HG02970 (cell line): ENCODE measurements around the gene CROCC2.

Experiments
- ATAC-seq: cut with Tn5 transposase; IDR thresholded peaks from one replicate; pipeline ENCODE4 v1.9.1; 2021; ENCODE audit warnings: mild to moderate bottlenecking, moderate library complexity, moderate number of reproducible peaks; ENCODE audit not compliant: unreplicated experiment, low FRiP score

Gene CROCC2

GRCh38 chr2:240953426-240954410 is 47.6 kb downstream of the CROCC2 start:
- ATAC-seq = no peak

GRCh38 chr2:240954436-240955305 is 48.5 kb downstream of the CROCC2 start:
- ATAC-seq = no peak

GRCh38 chr2:240955306-240956170 is 49.4 kb downstream of the CROCC2 start:
- ATAC-seq = no peak

GRCh38 chr2:240956171-240956934 is 50.2 kb downstream of the CROCC2 start:
- no peak for ATAC-seq

- ATAC-seq = no peak
These were observed 51.0 kb downstream of the CROCC2 start for GRCh38 chr2:240956935-240957655.

- ATAC-seq = no peak
These were observed 51.7 kb downstream of the CROCC2 start for GRCh38 chr2:240957656-240958365.

- no peak for ATAC-seq
These were observed 52.5 kb downstream of the CROCC2 start for GRCh38 chr2:240958366-240959213.

- no peak for ATAC-seq
These were observed 53.2 kb downstream of the CROCC2 start for GRCh38 chr2:240959214-240959940.

- ATAC-seq = no peak
These were observed 53.8 kb downstream of the CROCC2 start for GRCh38 chr2:240959941-240960308.

- no peak for ATAC-seq
These were observed 54.3 kb downstream of the CROCC2 start for GRCh38 chr2:240960309-240960970.

- no peak for ATAC-seq
These were observed 55.1 kb downstream of the CROCC2 start for GRCh38 chr2:240960971-240961876.

- no peak for ATAC-seq
These were observed 55.8 kb downstream of the CROCC2 start for GRCh38 chr2:240961910-240962299.

- no peak for ATAC-seq
These were observed 56.3 kb downstream of the CROCC2 start for GRCh38 chr2:240962300-240963064.

- no peak for ATAC-seq
These were observed 57.1 kb downstream of the CROCC2 start for GRCh38 chr2:240963065-240963867.
